RPMI7951 (cell line): ENCODE results near the gene STARD13. TPM values are rescaled to one million over a fixed set of nuclear protein-coding genes. Genes with fewer than 3 reads are reported as not detected.

Source experiments
- DNase-seq: peaks from one replicate; pipeline ENCODE4 v3.0.0-alpha.2; 2012; ENCODE audit warnings: low read depth
- total RNA-seq: library from RNA; depleted of rRNA; stranded (reverse); fragments of >200 nt; shearing (Covaris generic); gene quantifications from 2 replicates; pipeline ENCODE4 v1.2.3, GENCODE V29; 2014

The STARD13 gene
- total RNA-seq, 1 experiment from 2014 or later: 10.6 TPM

DNA sequence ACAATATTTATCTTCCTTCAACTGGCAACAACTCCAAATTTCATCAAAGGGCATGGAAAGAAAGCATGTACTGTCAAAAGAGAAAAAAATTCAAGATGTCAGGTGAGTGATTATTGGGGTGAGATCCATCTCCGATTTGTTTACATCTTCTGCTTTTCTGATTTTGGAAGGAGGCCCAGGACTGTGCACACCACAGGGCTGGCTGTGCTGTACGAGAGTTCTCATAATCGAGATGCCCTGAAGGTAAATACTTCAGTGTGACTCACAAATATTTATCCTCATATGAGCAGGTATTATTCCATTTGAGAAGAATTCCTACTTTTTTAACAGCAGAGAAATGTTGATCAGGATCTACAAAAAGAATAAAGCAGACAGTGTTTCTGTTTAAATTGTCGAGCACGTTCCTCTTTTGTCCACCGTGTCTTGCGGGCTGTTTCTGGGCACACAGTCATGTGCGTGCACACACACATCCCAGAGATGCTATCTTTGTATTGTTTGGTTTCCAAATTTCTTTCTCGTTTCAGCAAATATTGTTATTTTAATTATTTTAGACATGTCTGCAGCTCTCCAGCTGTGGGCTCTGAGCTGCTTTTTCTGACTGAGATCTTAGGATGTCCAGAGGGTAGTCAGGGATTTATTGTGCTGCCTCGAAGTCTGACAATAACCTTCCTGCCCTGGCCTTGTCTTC, 165.6 kb downstream of the STARD13 start:
- DNase-seq: peak; percentile 79

DNA sequence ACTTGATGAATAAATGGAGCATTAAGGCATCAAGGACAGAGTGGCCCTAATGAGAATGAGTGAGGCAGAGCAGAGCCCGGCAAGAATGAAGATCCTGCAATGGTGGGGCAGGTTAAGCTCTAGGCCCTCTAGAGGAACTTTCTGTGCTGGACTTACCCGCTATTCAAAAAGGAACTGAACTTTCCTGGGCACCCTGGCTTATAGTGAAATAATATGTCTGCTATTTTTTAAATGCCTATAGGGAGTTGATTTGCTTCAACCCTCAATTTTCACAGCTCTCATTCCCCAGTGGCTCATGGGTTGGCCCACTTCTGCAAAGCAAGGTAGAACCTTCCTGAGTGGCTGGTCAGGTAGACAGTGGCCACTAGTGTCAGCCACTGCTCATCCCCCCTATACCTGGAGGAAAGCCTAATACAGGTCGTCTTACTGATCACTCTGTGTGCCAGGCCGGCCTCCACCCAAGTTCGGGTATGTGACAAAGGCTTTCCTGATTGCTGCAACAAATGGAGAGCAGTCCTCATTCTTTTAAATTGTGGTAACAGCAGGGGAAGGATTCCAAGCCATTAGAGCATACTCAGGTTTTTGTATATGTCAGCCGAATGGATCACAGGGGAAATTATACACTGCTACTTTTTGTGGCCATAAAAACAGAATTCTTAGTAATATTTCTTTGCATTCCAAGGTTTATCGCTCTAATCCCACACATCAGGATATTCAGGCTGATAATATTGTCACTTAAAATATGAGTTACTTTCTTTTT, 166.4 kb downstream of the STARD13 start:
- no peak for DNase-seq

DNA sequence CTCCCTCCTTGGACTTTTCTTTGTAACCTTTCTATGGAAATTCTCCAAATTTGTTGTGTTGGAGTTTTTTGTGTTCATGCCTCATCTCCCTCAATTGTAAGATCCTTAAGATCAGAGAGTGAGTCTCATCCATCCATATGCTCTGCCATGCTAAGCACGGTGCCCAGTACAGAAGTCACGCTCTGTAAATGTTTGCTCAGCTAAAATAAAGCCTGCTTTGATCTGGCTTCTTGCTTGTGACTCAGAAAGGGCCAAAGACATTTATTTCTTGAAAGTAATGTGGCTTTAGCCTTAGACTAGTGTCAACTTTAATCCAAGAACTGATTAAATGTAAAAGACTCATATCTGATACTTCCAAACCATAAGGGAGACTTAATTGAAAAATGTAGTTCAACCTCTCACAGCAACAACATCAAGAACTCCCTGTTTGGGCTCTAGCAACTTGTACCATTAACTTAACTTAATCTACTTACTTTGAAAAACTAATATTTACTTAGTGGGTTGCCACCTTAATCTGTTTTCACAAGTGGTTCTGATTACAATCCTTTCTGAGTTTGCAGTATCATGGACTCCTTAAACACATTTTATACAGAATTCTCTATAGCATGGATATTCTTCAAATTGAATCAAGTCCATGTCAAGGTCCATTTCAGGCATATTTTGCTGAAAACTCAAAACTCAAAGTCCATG, 169.1 kb downstream of the STARD13 start:
- DNase-seq: no peak

DNA sequence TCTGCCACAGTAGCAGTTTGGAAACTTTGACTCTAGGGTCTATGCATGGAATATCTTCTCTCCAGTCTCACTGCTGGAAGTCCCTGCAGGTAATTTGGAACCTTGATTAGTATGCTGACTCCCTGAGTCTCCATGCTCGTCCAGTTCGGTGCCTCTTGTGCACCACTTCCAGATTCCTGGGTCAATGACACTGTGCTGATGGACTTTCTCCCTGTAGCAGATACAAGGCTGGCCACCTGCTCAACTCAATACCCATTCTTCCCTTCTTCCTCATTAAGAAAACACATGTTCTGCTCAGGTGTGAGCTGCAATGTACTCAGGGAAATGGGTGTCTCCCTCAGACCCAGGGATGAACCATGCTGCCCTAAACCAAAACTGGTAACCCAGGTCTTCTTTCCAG, 170.3 kb downstream of the STARD13 start:
- DNase-seq: no peak

DNA sequence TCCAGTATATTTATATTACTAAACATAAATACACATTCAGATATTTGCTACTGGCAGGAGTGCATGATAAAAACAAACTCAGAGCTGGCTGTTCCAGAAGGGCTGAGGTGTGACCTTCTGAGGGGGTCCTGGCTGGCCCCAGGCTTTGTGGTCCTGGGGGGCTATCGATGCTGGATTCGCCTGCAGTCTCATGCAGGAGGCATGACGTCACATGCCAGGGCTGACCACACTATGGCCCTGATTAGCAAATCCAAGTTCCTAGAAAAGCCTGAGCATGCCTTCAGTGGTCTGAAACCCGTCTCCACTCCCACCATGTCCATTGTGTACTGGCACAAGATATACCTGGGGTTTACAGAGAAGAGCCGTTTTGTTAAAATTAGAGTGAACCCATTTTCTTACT, 171.4 kb downstream of the STARD13 start:
- DNase-seq: no peak

DNA sequence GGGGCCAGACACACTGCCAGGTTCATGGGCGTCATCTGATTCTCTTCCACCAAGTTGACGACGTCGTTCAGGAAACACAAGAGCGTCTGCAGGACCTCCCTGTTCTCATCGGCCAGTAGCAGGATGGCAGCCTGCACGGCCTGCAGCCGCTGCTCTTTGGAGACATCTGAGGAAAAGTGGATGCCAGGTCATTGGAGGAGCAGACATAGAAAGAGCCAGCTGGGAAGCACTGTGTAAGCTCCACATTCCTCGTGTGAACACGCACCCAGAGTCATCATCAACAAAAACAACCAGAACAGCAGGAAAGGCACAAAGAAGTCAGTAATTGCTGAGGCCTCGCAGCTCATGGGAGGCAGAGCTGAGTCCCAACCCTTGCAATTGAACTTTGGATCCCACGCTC, 172.8 kb downstream of the STARD13 start:
- no peak for DNase-seq

DNA sequence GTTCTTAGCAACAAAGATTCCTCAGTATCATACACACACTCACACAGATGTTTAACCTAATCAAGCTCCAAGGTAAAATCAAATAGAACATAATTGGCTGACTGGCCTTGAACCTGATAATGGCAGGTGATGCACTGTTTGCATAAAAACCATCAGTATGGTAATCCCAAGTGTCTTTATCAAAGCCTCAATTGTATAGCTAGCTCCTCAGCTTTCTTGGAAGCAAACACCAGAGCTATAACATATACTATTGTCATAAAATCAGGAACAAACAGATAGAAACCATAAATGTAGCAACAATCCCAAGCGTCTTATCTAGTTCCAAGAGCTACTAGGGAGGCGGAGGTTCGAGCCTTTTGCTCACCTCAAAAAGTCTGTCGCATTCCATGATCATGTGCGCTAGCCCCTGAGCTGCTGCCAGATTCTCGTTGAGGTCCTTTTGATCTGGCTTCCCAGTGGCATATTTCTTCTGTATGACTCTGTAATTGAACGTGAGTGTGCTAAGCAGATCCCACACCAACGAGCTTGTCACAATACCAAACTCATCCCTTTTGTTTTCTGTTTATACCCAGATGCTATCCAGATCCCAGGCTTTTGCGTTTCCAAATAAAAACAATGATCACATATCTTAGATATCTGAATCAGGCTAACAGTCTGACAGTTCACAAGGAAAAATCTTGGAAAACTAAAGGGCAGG, 174.0 kb downstream of the STARD13 start:
- DNase-seq: no peak

DNA sequence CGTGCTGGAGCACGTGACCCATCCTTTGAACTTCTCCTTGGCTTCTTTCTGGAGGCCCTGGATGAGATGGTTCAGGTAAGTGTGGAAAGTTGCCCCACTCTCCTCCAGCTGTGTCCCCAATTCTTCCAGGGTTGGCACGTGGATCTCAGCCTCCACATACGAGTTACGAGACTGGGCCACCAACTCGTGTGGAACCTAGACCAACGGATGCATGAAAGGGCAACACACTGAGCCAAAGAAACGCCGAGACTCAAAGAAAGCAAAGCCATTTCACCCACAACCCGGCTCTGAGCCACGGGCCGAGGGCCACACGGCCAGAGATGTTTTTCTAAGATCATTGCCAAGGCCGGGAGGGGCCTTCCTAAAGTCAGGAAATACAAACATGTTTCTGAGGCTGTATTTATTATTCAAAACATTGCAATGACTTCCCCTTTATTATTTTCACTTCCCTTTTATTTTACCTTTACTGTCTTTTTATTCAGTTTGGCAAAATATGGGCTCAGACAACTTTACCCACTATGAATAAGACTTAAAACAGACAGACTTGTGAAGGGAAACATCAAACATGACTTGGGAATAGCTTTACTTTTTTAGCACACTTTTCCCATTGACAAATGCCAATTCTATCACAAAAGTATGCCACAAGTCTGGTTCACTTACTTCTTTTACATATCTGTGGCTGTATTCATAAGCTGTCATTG, 174.7 kb downstream of the STARD13 start:
- DNase-seq: no peak

DNA sequence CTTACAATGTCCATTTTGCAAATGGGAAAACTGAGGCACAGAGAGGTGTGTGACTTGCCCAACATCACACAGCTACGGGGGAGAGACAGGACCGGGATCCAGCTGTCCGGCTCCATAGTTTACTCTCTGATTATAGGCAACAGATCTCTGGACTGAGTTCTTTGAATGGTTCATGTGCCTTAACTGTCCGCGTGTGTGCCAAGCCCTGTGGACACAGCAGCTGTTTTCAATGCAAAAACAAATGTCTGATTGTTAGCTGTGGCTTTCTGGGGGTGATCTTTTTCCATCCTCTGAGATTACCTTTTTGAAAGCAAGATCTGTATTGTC, 175.2 kb downstream of the STARD13 start:
- DNase-seq: no peak

DNA sequence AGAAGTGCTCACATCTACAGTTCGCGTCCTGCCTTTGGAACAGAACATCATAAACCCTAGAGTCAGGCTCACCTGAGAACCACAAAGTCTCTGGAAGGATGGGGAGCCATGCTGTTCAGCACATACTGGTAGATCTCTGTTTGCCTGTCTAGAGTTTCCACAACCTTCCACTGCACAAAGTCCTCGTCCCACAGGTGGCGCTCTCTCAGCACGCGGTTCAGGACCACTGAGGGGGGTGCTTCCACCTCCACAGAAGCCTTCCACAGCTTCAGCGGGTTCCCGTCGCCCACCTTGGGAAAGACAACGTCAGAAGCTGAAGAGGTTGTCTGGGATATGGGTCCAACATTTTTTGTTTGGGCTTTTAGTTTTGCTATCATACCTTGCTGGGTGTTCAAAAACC, 175.8 kb downstream of the STARD13 start:
- DNase-seq: no peak

DNA sequence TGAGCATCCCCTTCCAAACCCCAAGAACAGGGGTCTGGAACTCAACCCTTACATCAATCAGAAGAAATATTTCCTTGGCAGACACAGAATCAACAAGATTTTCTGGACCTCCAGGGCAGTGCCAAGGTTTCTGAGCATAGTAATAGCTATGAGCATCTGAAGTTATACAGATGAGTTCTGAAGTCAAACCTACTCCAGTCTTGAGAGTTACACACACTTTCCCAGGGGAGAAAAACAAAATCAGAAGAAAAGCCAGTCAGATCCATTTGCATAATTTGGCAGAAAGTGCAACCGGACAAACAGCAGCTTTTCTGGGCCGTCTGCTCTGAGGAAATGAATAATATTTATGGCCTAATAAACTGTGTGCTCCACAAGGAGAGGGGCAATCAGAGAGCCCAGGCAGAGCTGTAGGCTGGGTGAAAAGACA, 176.3 kb downstream of the STARD13 start:
- DNase-seq: no peak

DNA sequence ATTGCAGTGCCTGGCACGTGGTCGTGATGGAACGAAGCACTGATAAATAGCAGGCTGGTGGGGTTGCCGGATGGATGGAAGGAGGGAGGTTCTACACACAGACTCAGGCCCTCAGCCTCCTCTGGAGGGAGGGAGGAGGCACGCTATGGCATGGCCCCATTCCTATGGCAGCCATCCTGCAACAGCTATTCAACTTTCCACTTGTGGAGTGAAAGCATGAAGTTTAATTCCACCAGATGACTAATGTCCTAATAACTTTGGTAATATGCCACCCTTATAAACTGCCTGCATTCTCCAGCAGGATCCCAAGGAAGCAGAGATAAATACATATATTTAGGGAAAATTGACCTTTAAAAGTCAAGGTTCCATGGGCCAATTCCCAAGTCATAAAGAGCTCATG, 176.9 kb downstream of the STARD13 start:
- DNase-seq: peak; percentile 16

DNA sequence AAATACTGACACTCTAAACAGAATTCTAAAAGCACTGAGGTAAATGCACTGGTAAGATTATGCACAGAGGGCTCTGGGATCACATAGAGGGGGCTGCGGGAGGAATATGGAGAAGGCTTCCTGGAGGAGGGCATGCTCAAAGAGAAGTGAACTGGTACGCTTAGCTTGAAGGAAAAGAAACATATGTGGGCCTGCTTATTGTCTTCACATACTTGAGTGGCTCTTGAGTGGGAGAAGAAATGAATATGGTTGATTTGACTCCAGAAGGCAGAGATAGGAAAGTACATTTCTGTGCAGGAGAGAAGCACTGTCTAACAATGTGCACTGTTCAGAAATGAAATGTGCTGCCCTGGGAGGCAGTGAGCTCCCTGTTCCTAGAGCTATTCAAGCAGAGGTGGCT, 178.2 kb downstream of the STARD13 start:
- DNase-seq: no peak

DNA sequence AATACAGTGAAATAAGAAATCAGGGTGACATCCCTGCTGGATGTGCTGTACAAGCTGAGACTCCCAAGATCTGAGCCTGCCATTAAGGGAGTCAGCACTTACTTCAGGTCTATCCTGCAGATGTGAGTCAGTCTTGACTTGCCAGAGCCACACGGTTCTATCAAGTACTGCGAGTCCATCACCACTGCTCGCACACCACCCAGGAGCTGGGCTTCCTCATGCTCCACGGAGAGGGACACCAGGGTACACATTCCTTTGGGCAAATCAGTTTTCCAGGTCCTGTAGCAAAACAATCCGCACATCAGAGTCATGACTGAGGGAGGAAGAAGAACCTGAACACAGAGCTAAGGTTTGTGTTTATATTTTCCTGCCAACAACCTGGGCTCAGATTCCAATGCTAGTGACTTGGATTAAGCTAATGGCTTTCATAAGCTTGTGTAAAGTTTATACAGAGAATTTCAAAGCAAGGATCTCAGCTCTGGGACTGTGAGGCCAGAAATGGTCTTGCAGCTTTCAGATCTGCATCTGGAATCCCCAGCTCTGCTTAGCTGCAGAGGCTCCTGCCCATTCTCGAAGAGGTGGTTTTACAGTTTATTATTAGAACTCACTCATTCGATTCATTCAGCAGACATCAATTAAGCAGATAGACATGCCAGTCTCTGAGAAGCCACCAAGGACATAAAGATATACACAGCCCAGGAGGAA, 178.7 kb downstream of the STARD13 start:
- no peak for DNase-seq

DNA sequence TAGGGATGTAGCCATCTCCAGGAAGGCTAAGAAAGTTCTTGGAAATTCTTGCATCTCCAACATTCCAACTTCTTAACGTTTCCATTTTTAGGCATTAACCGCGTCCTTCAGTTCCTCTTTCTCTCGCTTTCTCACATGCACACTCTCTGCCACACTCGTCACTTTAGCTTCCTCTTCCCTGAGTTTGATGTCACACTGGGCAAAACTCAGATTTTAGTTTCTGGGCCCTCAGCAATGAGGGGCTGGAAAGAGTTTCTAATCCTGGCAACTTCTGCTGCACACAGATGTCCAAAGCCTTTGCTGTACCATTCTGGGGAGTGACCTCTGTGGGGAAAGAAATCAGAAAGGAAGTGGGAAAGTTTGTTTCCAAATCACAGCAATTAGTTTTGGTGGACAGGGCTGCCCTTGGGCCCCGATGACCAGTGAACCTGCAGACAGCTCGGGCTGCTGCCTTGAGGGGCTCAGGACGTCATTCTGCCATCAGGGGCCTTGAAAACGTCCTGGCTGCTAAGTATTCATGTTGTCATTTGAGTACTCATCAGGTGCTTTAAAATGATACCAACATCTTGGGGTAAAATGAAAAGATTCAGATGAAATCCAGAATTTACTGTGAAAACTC, 180.1 kb downstream of the STARD13 start:
- no peak for DNase-seq

DNA sequence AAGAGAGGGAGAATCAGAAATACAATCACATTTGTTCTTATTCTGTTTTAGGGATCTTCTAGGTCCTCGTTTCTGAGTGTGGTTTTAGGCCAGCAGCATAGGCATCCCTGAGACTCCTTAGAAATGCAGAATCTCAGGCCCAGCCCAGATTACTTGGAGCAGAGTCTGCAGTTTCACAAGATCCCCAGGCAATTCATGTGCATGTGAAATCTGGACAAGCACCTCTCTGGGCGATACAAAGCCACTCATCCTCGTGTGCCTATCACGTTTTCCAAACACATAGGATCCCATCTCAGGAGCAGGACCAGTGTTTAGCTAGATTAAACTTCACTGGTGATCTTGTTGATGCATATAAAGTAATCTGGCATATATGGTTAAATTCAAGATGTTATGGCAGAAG, 182.1 kb downstream of the STARD13 start:
- DNase-seq: no peak

DNA sequence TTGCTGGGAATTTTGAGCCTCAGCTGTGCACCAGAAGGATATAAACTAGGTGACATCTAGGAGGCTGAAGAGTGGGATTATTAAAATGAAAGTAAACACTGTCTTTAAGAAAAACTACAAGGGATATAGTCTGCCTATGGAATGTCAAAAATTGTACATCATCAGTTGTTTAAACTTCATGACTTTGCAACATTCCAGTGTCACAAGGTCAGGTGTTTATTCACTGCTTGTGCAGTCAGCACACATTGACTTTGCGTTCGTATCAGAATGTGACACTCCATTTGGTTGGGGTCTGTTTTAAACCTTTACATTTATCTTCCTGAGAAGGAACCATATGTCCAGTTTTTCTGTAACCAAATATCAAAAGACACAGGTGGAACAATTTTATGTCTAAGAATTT, 183.7 kb downstream of the STARD13 start:
- DNase-seq: no peak

DNA sequence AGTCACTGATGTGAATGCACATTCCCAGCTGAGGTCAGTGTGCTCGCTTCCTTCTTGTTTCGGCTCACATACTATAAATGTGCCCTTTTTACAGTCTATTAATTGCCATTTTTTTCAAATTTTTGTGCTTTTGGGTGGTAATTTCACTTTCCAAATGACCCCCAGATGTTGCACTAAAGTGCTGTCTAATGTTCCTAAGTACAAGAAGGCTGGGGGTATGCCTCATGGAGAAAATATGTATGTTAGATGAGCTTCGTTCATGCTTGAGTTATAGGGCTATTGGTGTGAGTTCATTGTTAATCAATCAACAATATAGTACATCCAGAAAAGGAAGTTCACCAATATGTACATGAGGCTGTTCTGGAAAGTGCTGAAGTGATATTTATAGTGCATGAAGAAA, 184.7 kb downstream of the STARD13 start:
- DNase-seq: no peak

DNA sequence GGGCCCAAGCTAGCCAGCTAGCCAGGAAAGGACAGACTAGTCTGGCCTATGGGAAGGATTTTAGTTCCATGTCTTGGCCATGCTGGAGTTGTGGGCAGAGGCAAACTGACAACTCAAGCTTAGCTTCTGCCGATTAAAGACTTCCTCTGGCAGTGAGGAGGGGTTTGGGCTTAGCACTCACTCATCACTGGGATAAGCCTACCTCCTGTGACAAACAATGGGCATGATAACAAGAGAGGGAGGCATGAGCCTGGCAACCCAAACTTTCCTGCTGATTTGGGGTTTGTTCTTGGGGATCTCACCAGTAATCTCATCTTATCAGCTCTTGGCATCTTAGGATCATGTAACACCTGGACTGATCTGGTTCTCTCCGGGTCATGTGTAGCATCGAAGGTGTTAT, 185.7 kb downstream of the STARD13 start:
- DNase-seq: no peak

DNA sequence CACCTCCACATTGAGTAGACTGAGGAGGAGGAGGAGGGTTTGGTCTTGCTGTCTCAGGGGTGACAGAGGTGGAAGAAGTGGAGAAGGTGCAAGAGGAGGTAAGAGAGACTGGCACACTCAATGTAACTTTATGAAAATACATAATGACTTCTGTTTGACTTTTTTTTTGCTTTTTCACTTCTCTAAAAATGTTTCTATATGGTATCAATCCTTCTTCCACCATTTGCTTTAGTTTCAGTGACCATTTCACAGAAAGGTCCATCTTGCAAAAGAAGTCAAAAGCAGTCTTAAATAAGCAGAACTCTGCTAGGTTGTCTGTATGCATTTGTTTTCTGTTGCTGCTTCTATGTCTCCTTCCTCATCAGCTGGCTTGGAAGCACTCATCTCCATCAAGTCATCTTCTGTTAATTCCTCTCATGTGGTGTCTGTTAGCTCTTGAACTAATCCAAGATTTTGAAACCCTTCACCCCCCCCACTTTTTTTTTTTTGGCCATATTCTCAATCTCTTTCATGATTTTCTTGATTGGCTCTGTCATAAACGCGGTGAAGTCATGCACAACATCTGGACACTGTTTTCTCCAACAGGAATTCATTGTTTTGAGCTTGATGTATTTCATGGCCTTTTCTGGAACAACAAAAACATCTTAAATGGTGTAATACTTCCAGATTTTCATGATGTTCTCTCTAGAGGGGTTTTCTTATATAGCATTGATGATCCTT, 188.5 kb downstream of the STARD13 start:
- no peak for DNase-seq
